ENCODE data around the gene CDK4.

Gene CDK4

GRCh38 chr12:57734591-57734990, 17.5 kb downstream of the CDK4 start:
- no CpG with 5 or more reads among the region's 4 CpGs for WGBS (ENCODE audit: extremely low coverage, insufficient coverage, low lambda C conversion rate)
- Histone ChIP-seq H3K79me1 (ENCODE audit: low read length) (no peaks in the 10 kb centered on the region), H3K27ac (ENCODE audit: low read depth, low read length) (no peak overlapping the region)

GRCh38 chr12:57733928-57734327, 18.2 kb downstream of the CDK4 start:
- H2BK15ac ChIP-seq (replicated peaks; ENCODE audit: low read depth), result no peak overlapping the region
- no CpG with 5 or more reads among the region's 6 CpGs for WGBS (ENCODE audit: extremely low coverage, insufficient coverage, low lambda C conversion rate)
- no peak overlapping the region for H2BK5ac ChIP-seq (ENCODE audit: low read length)
- H3K4me1 ChIP-seq (ENCODE audit: control insufficient read depth, low read depth, low read length), result peaks cover 2% of the 10 kb centered on the region
- no peaks in the 10 kb centered on the region for H3K79me1 ChIP-seq (ENCODE audit: low read length)
- H4K8ac ChIP-seq (ENCODE audit: low read depth, low read length), result no peak overlapping the region
- peaks cover 56% of the 10 kb centered on the region for H3K27me3 ChIP-seq (ENCODE audit: insufficient read depth, low read length, poor library complexity)
- DNase-seq, result no peak
- H3K27ac ChIP-seq (ENCODE audit: low read depth, low read length), result no peak overlapping the region
- no peak overlapping the region for H3K56ac ChIP-seq (ENCODE audit: low read length)
- no peak overlapping the region for H3K4ac ChIP-seq (ENCODE audit: low read depth, low read length)
- H3K79me2 ChIP-seq (ENCODE audit: control insufficient read depth, insufficient read depth, low read length), result no peaks in the 10 kb centered on the region
- H2BK120ac ChIP-seq (ENCODE audit: low read depth, low read length), result no peak overlapping the region
- H3K36me3 ChIP-seq (ENCODE audit: control insufficient read depth, insufficient read depth, low read length), result no peaks in the 10 kb centered on the region
- H3K4me3 ChIP-seq (ENCODE audit: low read length), result no peak overlapping the region
- H3K18ac ChIP-seq (ENCODE audit: low read length), result no peak overlapping the region
- H2AK5ac ChIP-seq (ENCODE audit: low read length), result no peak overlapping the region
- no peak overlapping the region for H4K5ac ChIP-seq (ENCODE audit: low read length)
- H3K23ac ChIP-seq (ENCODE audit: low read length), result no peak overlapping the region
- no peak overlapping the region for H3K9ac ChIP-seq (ENCODE audit: low read length)
- H3K4me2 ChIP-seq (ENCODE audit: low read length), result no peak overlapping the region

More at GRCh38 chr12:57734591-57734990, 17.5 kb downstream of the CDK4 start:
- H3K56ac ChIP-seq (ENCODE audit: low read length), result no peak overlapping the region
- H3K4me3 ChIP-seq (ENCODE audit: low read length), result no peak overlapping the region
- no peak overlapping the region for H2BK120ac ChIP-seq (ENCODE audit: low read depth, low read length)
- no peak overlapping the region for H3K4ac ChIP-seq (ENCODE audit: low read depth, low read length)
- no peak overlapping the region for H3K18ac ChIP-seq (ENCODE audit: low read length)
- H2BK5ac ChIP-seq (ENCODE audit: low read length), result no peak overlapping the region
- H2BK15ac ChIP-seq (replicated peaks; ENCODE audit: low read depth), result no peak overlapping the region
- no peaks in the 10 kb centered on the region for H3K36me3 ChIP-seq (ENCODE audit: control insufficient read depth, insufficient read depth, low read length)
- peaks cover 2% of the 10 kb centered on the region for H3K4me1 ChIP-seq (ENCODE audit: control insufficient read depth, low read depth, low read length)
- DNase-seq, result no peak
- H3K79me2 ChIP-seq (ENCODE audit: control insufficient read depth, insufficient read depth, low read length), result no peaks in the 10 kb centered on the region
- no peak overlapping the region for H4K5ac ChIP-seq (ENCODE audit: low read length)
- no peak overlapping the region for H3K4me2 ChIP-seq (ENCODE audit: low read length)
- H2AK5ac ChIP-seq (ENCODE audit: low read length), result no peak overlapping the region
- no peak overlapping the region for H4K8ac ChIP-seq (ENCODE audit: low read depth, low read length)
- peaks cover 60% of the 10 kb centered on the region for H3K27me3 ChIP-seq (ENCODE audit: insufficient read depth, low read length, poor library complexity)
- no peak overlapping the region for H3K23ac ChIP-seq (ENCODE audit: low read length)
- no peak overlapping the region for H3K9ac ChIP-seq (ENCODE audit: low read length)

DNA sequence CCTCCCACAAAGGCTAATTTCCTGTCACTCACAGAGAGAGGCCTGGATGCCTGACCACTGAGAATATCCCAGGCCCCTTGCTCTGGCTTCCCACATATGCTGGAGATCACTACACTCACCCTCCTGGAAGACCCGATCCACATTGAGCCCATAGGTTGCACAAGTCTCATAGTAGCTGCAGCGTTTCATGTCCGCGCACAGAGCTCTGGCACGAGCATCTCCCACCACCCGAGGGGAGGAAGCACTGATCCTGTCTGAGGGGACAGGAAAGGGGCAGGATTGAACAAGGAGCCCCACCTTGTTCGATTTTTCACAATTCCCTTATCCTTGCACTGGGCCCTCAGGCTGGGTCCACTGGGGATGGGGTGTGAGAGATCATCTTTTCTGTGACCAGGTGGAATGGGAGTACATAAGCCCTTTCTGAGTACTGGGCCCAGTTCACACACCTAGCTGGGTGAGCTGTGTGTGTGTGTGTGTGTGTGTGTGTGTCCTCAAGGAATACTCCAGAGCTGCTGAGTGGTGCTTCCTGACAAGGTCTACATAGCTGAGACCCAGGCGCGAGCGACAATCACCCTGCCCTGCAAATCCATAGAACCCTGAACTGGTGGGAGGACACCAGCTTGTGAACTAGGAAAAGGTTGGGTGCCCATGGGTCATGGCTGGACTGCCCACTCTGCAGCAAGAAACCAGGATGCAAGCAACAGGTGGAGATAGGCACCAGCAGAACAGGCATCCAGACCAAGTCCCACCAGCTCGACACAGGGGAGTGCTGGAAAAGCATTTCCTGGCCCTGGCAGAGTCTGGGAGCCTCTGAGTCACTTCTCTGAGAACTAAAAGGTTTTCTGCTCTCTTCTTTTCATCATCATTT, 19.1 kb downstream of the CDK4 start:
- Histone ChIP-seq H3K18ac (ENCODE audit: low read length) (no peak overlapping the region), H3K4me3 (ENCODE audit: low read length) (no peak overlapping the region), H2BK5ac (ENCODE audit: low read length) (no peak overlapping the region), H3K56ac (ENCODE audit: low read length) (no peak overlapping the region), H2AK5ac (ENCODE audit: low read length) (no peak overlapping the region), H3K27me3 (ENCODE audit: insufficient read depth, low read length, poor library complexity) (peaks cover 54% of the 10 kb centered on the region), H4K8ac (ENCODE audit: low read depth, low read length) (no peak overlapping the region), H3K36me3 (ENCODE audit: control insufficient read depth, insufficient read depth, low read length) (no peaks in the 10 kb centered on the region), H3K9ac (ENCODE audit: low read length) (no peak overlapping the region), H3K4me2 (ENCODE audit: low read length) (no peak overlapping the region), H3K27ac (ENCODE audit: low read depth, low read length) (no peak overlapping the region), H3K4ac (ENCODE audit: low read depth, low read length) (no peak overlapping the region), H2BK15ac (replicated peaks; ENCODE audit: low read depth) (no peak overlapping the region), H4K5ac (ENCODE audit: low read length) (no peak overlapping the region), H3K23ac (ENCODE audit: low read length) (no peak overlapping the region), H2BK120ac (ENCODE audit: low read depth, low read length) (no peak overlapping the region), H3K4me1 (ENCODE audit: control insufficient read depth, low read depth, low read length) (peaks cover 2% of the 10 kb centered on the region), H3K79me1 (ENCODE audit: low read length) (no peaks in the 10 kb centered on the region), H3K79me2 (ENCODE audit: control insufficient read depth, insufficient read depth, low read length) (no peaks in the 10 kb centered on the region)
- no CpG with 5 or more reads among the region's 11 CpGs for WGBS (ENCODE audit: extremely low coverage, insufficient coverage, low lambda C conversion rate)
- no peak for DNase-seq

DNA sequence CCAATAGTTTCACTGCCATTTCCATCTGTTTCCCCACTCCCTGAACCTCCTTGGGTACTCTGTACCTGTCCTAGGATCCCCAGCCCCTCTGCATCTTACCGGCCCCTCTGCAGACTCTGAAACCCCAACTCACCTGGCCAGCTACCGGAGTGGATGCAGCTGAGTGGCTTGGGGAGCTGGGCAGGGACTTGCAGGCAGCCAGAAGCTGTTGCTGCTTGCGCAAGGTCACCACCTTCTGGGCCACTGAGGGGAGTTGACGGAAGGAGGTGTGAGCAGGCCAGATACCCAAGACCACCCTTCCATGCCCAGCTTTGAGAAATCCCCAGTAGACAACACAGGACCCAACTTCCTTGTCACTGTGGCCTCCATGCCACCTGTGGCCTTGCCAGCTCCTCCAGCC, 19.8 kb downstream of the CDK4 start:
- Histone ChIP-seq H3K23ac (ENCODE audit: low read length) (no peak overlapping the region), H3K18ac (ENCODE audit: low read length) (no peak overlapping the region), H3K27me3 (ENCODE audit: insufficient read depth, low read length, poor library complexity) (peaks cover 52% of the 10 kb centered on the region), H3K79me1 (ENCODE audit: low read length) (no peaks in the 10 kb centered on the region), H3K9ac (ENCODE audit: low read length) (no peak overlapping the region), H2AK5ac (ENCODE audit: low read length) (no peak overlapping the region), H3K4ac (ENCODE audit: low read depth, low read length) (no peak overlapping the region), H3K79me2 (ENCODE audit: control insufficient read depth, insufficient read depth, low read length) (no peaks in the 10 kb centered on the region), H2BK5ac (ENCODE audit: low read length) (no peak overlapping the region), H2BK15ac (replicated peaks; ENCODE audit: low read depth) (no peak overlapping the region), H3K4me3 (ENCODE audit: low read length) (no peak overlapping the region), H3K27ac (ENCODE audit: low read depth, low read length) (no peak overlapping the region), H3K4me2 (ENCODE audit: low read length) (no peak overlapping the region), H2BK120ac (ENCODE audit: low read depth, low read length) (no peak overlapping the region), H3K56ac (ENCODE audit: low read length) (no peak overlapping the region), H4K8ac (ENCODE audit: low read depth, low read length) (no peak overlapping the region), H4K5ac (ENCODE audit: low read length) (no peak overlapping the region), H3K36me3 (ENCODE audit: control insufficient read depth, insufficient read depth, low read length) (no peaks in the 10 kb centered on the region), H3K4me1 (ENCODE audit: control insufficient read depth, low read depth, low read length) (peaks cover 2% of the 10 kb centered on the region)
- WGBS (ENCODE audit: extremely low coverage, insufficient coverage, low lambda C conversion rate), result no CpG with 5 or more reads among the region's 4 CpGs
- no peak for DNase-seq

- Histone ChIP-seq H3K4me1 (ENCODE audit: control insufficient read depth, low read depth, low read length) (peaks cover 1% of the 10 kb centered on the region), H3K79me1 (ENCODE audit: low read length) (no peaks in the 10 kb centered on the region), H2BK15ac (replicated peaks; ENCODE audit: low read depth) (no peak overlapping the region), H2BK120ac (ENCODE audit: low read depth, low read length) (no peak overlapping the region), H3K79me2 (ENCODE audit: control insufficient read depth, insufficient read depth, low read length) (no peaks in the 10 kb centered on the region), H3K4ac (ENCODE audit: low read depth, low read length) (no peak overlapping the region), H3K9ac (ENCODE audit: low read length) (no peak overlapping the region), H2BK5ac (ENCODE audit: low read length) (no peak overlapping the region), H3K56ac (ENCODE audit: low read length) (no peak overlapping the region), H3K27me3 (ENCODE audit: insufficient read depth, low read length, poor library complexity) (peaks cover 52% of the 10 kb centered on the region), H3K23ac (ENCODE audit: low read length) (no peak overlapping the region), H3K4me3 (ENCODE audit: low read length) (no peak overlapping the region), H3K4me2 (ENCODE audit: low read length) (no peak overlapping the region), H4K5ac (ENCODE audit: low read length) (no peak overlapping the region), H2AK5ac (ENCODE audit: low read length) (no peak overlapping the region), H3K27ac (ENCODE audit: low read depth, low read length) (no peak overlapping the region), H3K18ac (ENCODE audit: low read length) (no peak overlapping the region), H4K8ac (ENCODE audit: low read depth, low read length) (no peak overlapping the region), H3K36me3 (ENCODE audit: control insufficient read depth, insufficient read depth, low read length) (no peaks in the 10 kb centered on the region)
- DNase-seq, result no peak
- no CpG with 5 or more reads among the region's 19 CpGs for WGBS (ENCODE audit: extremely low coverage, insufficient coverage, low lambda C conversion rate)
Observed at GRCh38 chr12:57731411-57732080, 20.6 kb downstream of the CDK4 start.

Measured in mesendoderm (in vitro differentiated cells).